GM19397 (cell line): ENCODE results near the gene PRKN.
"Not testable (repeated sequence)": the region's sequence is repeated elsewhere in the genome, so short reads cannot be mapped to it uniquely, and the experiment has no call there.

Source experiments
- ATAC-seq: cut with Tn5 transposase; IDR thresholded peaks from one replicate; pipeline ENCODE4 v1.9.1; 2021; ENCODE audit warnings: mild to moderate bottlenecking, moderate library complexity; ENCODE audit not compliant: unreplicated experiment

The PRKN gene

GRCh38 chr6:161836643-161837448 is 890.7 kb downstream of the PRKN start:
- ATAC-seq = no peak

- ATAC-seq = no peak
Observed at GRCh38 chr6:161835500-161836215, 891.9 kb downstream of the PRKN start.

- no peak for ATAC-seq
Observed at GRCh38 chr6:161834426-161834825, 893.1 kb downstream of the PRKN start.

- ATAC-seq = no peak
Observed at GRCh38 chr6:161833099-161833860, 894.3 kb downstream of the PRKN start.

GRCh38 chr6:161832622-161833021 is 894.9 kb downstream of the PRKN start:
- no peak for ATAC-seq

- ATAC-seq = no peak
Observed at GRCh38 chr6:161830866-161831616, 896.5 kb downstream of the PRKN start.

- no peak for ATAC-seq
Observed at GRCh38 chr6:161829291-161829729, 898.3 kb downstream of the PRKN start.

GRCh38 chr6:161828355-161828754 is 899.2 kb downstream of the PRKN start:
- ATAC-seq = no peak

GRCh38 chr6:161826512-161826911 is 901.1 kb downstream of the PRKN start:
- ATAC-seq = no peak

- not testable (repeated sequence) for ATAC-seq
Observed at GRCh38 chr6:161822204-161822603, 905.4 kb downstream of the PRKN start.

GRCh38 chr6:161817881-161818280 is 909.7 kb downstream of the PRKN start:
- ATAC-seq = no peak

- ATAC-seq = no peak
Observed at GRCh38 chr6:161815965-161816364, 911.6 kb downstream of the PRKN start.

- no peak for ATAC-seq
Observed at GRCh38 chr6:161813156-161813555, 914.4 kb downstream of the PRKN start.

- no peak for ATAC-seq
Observed at GRCh38 chr6:161809971-161810370, 917.6 kb downstream of the PRKN start.

GRCh38 chr6:161804838-161805237 is 922.7 kb downstream of the PRKN start:
- no peak for ATAC-seq

- ATAC-seq = no peak
Observed at GRCh38 chr6:161803131-161803530, 924.4 kb downstream of the PRKN start.

- no peak for ATAC-seq
Observed at GRCh38 chr6:161802231-161802630, 925.3 kb downstream of the PRKN start.

- ATAC-seq = no peak
Observed at GRCh38 chr6:161798844-161799394, 928.6 kb downstream of the PRKN start.

GRCh38 chr6:161796681-161797080 is 930.9 kb downstream of the PRKN start:
- ATAC-seq = no peak

GRCh38 chr6:161792851-161793493 is 934.6 kb downstream of the PRKN start:
- ATAC-seq = no peak
